HEK293 (cell line): ENCODE results near the gene WDR70.

ENCODE experiments used
- CTCF ChIA-PET: fragments of 350-600 bp; formaldehyde crosslinking; extraction: SDS; loops from one replicate; lab custom pipeline; 2021; ENCODE audit warnings: antibody characterized with exemption; lab: Yijun Ruan, JAX
- POLR2A ChIA-PET: fragments of 300-600 bp; formaldehyde crosslinking; extraction: SDS; loops from one replicate; lab custom pipeline; 2020; ENCODE audit warnings: antibody characterized with exemption, inconsistent platforms; lab: Yijun Ruan, JAX
- H3K27ac ChIP-seq: fragments of 200-500 bp; sonication (Bioruptor generic); 2 replicates; pipeline ENCODE4 v1.5.1; 2014; ENCODE audit warnings: low read depth, low read length, control low read depth, inconsistent platforms; ENCODE audit errors: extremely low read depth
- H3K36me3 ChIP-seq, 2 experiments: fragments of 200-500 bp in 1 of 2; sonication (Bioruptor generic) in 1 of 2; 1 replicate in 1 of 2; 2 replicates in 1 of 2; pipeline ENCODE4 v1.5.1; 2014 to 2017; ENCODE audit warnings: inconsistent platforms in 2 of 2, low read length in 2 of 2; ENCODE audit not compliant: control insufficient read depth in 2 of 2, insufficient read depth in 1 of 2
- H3K4me1 ChIP-seq: fragments of 200-500 bp; sonication (Bioruptor generic); 2 replicates; pipeline ENCODE4 v1.5.1; 2014; ENCODE audit warnings: mild to moderate bottlenecking, low read length, inconsistent platforms; ENCODE audit not compliant: control insufficient read depth, insufficient read depth
- H3K4me3 ChIP-seq: 2 replicates; pipeline ENCODE4 v1.5.1; 2011; ENCODE audit warnings: low read depth, mild to moderate bottlenecking, control low read depth, low read length, moderate library complexity
- H3K9me3 ChIP-seq: fragments of 200-500 bp; sonication (Bioruptor generic); 2 replicates; pipeline ENCODE4 v1.5.1; 2014; ENCODE audit warnings: low read depth, low read length, inconsistent platforms; ENCODE audit not compliant: control insufficient read depth, insufficient read depth
- KLF1 ChIP-seq: fragments of 450-650 bp; formaldehyde crosslinking; IDR thresholded peaks from 2 replicates; pipeline ENCODE4 v1.5.1; 2016; ENCODE audit warnings: missing biosample characterization, missing genetic modification characterization
- KLF7 ChIP-seq: fragments of 450-650 bp; formaldehyde crosslinking; IDR thresholded peaks from 2 replicates; pipeline ENCODE4 v1.5.1; 2016; ENCODE audit warnings: missing biosample characterization, missing genetic modification characterization, borderline replicate concordance
- OSR2 ChIP-seq: fragments of 450-650 bp; formaldehyde crosslinking; IDR thresholded peaks from 2 replicates; pipeline ENCODE4 v1.5.1; 2016; ENCODE audit warnings: missing biosample characterization, missing genetic modification characterization
- RBAK ChIP-seq: fragments of 450-650 bp; formaldehyde crosslinking; IDR thresholded peaks from 2 replicates; pipeline ENCODE4 v1.5.1; 2016; ENCODE audit warnings: missing biosample characterization, missing genetic modification characterization
- SALL2 ChIP-seq: fragments of 450-650 bp; formaldehyde crosslinking; IDR thresholded peaks from 2 replicates; pipeline ENCODE4 v1.5.0; 2017; ENCODE audit warnings: missing biosample characterization, mild to moderate bottlenecking, missing genetic modification characterization, borderline replicate concordance
- SCRT1 ChIP-seq: fragments of 450-650 bp; formaldehyde crosslinking; IDR thresholded peaks from 2 replicates; pipeline ENCODE4 v1.5.1; 2016; ENCODE audit warnings: missing biosample characterization, missing genetic modification characterization, borderline replicate concordance
- SCRT2 ChIP-seq: fragments of 450-650 bp; formaldehyde crosslinking; IDR thresholded peaks from 2 replicates; pipeline ENCODE4 v1.5.1; 2016; ENCODE audit warnings: missing biosample characterization, missing genetic modification characterization
- ZBTB21 ChIP-seq: fragments of 450-650 bp; formaldehyde crosslinking; IDR thresholded peaks from 2 replicates; pipeline ENCODE4 v1.5.1; 2017; ENCODE audit warnings: missing biosample characterization, missing genetic modification characterization
- ZBTB8A ChIP-seq: fragments of 450-650 bp; formaldehyde crosslinking; IDR thresholded peaks from 2 replicates; pipeline ENCODE4 v1.5.1; 2016; ENCODE audit warnings: missing biosample characterization, missing genetic modification characterization
- ZNF132 ChIP-seq: fragments of 450-650 bp; formaldehyde crosslinking; IDR thresholded peaks from 2 replicates; pipeline ENCODE4 v1.5.1; 2017; ENCODE audit warnings: missing biosample characterization, missing genetic modification characterization, borderline replicate concordance
- ZNF155 ChIP-seq: fragments of 450-650 bp; formaldehyde crosslinking; IDR thresholded peaks from 2 replicates; pipeline ENCODE4 v1.5.1; 2016; ENCODE audit warnings: missing biosample characterization, missing genetic modification characterization
- ZNF2 ChIP-seq: fragments of 450-650 bp; formaldehyde crosslinking; IDR thresholded peaks from 2 replicates; pipeline ENCODE4 v1.5.1; 2016; ENCODE audit warnings: missing biosample characterization, missing genetic modification characterization
- ZNF292 ChIP-seq: fragments of 450-650 bp; formaldehyde crosslinking; IDR thresholded peaks from 2 replicates; pipeline ENCODE4 v1.5.1; 2016; ENCODE audit warnings: low read depth, missing biosample characterization, missing genetic modification characterization, borderline replicate concordance
- ZNF514 ChIP-seq: fragments of 450-650 bp; formaldehyde crosslinking; IDR thresholded peaks from 2 replicates; pipeline ENCODE4 v1.5.1; 2016; ENCODE audit warnings: missing biosample characterization, missing genetic modification characterization
- ZNF610 ChIP-seq: fragments of 450-650 bp; formaldehyde crosslinking; IDR thresholded peaks from 2 replicates; pipeline ENCODE4 v1.5.1; 2016; ENCODE audit warnings: missing biosample characterization, missing genetic modification characterization, borderline replicate concordance
- ZNF621 ChIP-seq: fragments of 450-650 bp; formaldehyde crosslinking; IDR thresholded peaks from 2 replicates; pipeline ENCODE4 v1.5.1; 2017; ENCODE audit warnings: missing biosample characterization, missing genetic modification characterization
- ZNF677 ChIP-seq: fragments of 450-650 bp; IDR thresholded peaks from 2 replicates; pipeline ENCODE4 v1.5.0; 2018; ENCODE audit warnings: missing biosample characterization, mild to moderate bottlenecking, missing genetic modification characterization, moderate library complexity
- ZNF747 ChIP-seq: fragments of 450-650 bp; formaldehyde crosslinking; IDR thresholded peaks from 2 replicates; pipeline ENCODE4 v1.5.1; 2016; ENCODE audit warnings: missing biosample characterization, missing genetic modification characterization
- ZSCAN16 ChIP-seq: fragments of 450-650 bp; formaldehyde crosslinking; IDR thresholded peaks from 2 replicates; pipeline ENCODE4 v1.5.1; 2016; ENCODE audit warnings: missing biosample characterization, missing genetic modification characterization
- ZSCAN23 ChIP-seq: fragments of 450-650 bp; formaldehyde crosslinking; IDR thresholded peaks from 2 replicates; pipeline ENCODE4 v1.5.1; 2016; ENCODE audit warnings: missing biosample characterization, missing genetic modification characterization
- TF ChIP-seq, protein P1 (sequence below): fragments of 450-650 bp; formaldehyde crosslinking; IDR thresholded peaks from 2 replicates; pipeline ENCODE4 v1.5.1; 2016; ENCODE audit warnings: missing biosample characterization, missing genetic modification characterization
- TF ChIP-seq, protein P2 (sequence below): fragments of 450-650 bp; formaldehyde crosslinking; IDR thresholded peaks from 2 replicates; pipeline ENCODE4 v1.5.1; 2016; ENCODE audit warnings: missing biosample characterization, missing genetic modification characterization
- TF ChIP-seq, protein P3 (sequence below): fragments of 450-650 bp; formaldehyde crosslinking; IDR thresholded peaks from 2 replicates; pipeline ENCODE4 v1.5.1; 2017; ENCODE audit warnings: missing biosample characterization, missing genetic modification characterization
- TF ChIP-seq, protein P4 (sequence below): fragments of 450-650 bp; formaldehyde crosslinking; IDR thresholded peaks from 2 replicates; pipeline ENCODE4 v1.5.1; 2016; ENCODE audit warnings: missing biosample characterization, missing genetic modification characterization
- TF ChIP-seq, protein P5 (sequence below): fragments of 450-650 bp; formaldehyde crosslinking; conservative IDR thresholded peaks from 2 replicates; pipeline ENCODE4 v1.5.1; 2016; ENCODE audit warnings: low read depth, missing biosample characterization, missing genetic modification characterization

Gene WDR70

DNA sequence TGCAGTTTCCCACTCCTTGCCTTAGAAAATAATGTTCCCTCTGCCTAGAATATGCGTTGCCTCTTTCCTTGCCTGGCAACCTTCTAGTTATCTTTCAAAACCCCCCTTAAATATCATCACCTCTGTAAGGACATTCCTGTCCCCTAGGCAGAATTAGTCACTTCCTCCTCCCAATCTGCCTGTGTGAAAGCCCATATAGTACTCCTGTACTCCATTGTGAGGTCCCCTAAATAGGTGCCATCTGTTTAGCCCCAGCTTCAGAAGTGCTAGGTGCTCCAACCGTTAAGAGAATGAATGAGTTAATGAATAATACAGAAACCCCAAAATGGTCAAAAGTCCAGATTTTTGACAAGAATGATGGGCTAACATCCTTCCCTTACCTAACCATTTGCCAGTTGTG, 279.3 kb downstream of the WDR70 start:
- ChIA-PET POLR2A (no interaction called here), CTCF (no interaction called here)
- Histone ChIP-seq H3K27ac (no peak overlapping the region), H3K4me1 (0 out of 2 replicates have a peak, but pooled peaks cover 3% of the 10 kb centered on the region), H3K36me3 (no peaks in the 10 kb centered on the region), H3K9me3 (no peaks in the 10 kb centered on the region), H3K4me3 (no peak overlapping the region)
- TF ChIP-seq KLF7 (tag by site-specific recombination) (no peak), ZNF677 (tag by site-specific recombination) (no peak), ZSCAN16 (tag by site-specific recombination) (no peak), ZNF747 (no peak), KLF1 (tag by site-specific recombination) (no peak), RBAK (tag by site-specific recombination) (no peak), SCRT2 (tag by site-specific recombination) (no peak), SALL2 (tag by site-specific recombination) (no peak), ZNF2 (tag by site-specific recombination) (no peak), ZBTB8A (tag by site-specific recombination) (no peak), ZBTB21 (tag by site-specific recombination) (no peak), ZNF132 (tag by site-specific recombination) (no peak), ZNF514 (no peak)
- TF ChIP-seq, protein P1, sequence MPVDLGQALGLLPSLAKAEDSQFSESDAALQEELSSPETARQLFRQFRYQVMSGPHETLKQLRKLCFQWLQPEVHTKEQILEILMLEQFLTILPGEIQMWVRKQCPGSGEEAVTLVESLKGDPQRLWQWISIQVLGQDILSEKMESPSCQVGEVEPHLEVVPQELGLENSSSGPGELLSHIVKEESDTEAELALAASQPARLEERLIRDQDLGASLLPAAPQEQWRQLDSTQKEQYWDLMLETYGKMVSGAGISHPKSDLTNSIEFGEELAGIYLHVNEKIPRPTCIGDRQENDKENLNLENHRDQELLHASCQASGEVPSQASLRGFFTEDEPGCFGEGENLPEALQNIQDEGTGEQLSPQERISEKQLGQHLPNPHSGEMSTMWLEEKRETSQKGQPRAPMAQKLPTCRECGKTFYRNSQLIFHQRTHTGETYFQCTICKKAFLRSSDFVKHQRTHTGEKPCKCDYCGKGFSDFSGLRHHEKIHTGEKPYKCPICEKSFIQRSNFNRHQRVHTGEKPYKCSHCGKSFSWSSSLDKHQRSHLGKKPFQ = no peak
- TF ChIP-seq, protein P2, sequence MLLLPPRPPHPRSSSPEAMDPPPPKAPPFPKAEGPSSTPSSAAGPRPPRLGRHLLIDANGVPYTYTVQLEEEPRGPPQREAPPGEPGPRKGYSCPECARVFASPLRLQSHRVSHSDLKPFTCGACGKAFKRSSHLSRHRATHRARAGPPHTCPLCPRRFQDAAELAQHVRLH = no peak
- TF ChIP-seq, protein P3, sequence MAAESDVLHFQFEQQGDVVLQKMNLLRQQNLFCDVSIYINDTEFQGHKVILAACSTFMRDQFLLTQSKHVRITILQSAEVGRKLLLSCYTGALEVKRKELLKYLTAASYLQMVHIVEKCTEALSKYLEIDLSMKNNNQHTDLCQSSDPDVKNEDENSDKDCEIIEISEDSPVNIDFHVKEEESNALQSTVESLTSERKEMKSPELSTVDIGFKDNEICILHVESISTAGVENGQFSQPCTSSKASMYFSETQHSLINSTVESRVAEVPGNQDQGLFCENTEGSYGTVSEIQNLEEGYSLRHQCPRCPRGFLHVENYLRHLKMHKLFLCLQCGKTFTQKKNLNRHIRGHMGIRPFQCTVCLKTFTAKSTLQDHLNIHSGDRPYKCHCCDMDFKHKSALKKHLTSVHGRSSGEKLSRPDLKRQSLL (tag by site-specific recombination) = no peak
- TF ChIP-seq, protein P4, sequence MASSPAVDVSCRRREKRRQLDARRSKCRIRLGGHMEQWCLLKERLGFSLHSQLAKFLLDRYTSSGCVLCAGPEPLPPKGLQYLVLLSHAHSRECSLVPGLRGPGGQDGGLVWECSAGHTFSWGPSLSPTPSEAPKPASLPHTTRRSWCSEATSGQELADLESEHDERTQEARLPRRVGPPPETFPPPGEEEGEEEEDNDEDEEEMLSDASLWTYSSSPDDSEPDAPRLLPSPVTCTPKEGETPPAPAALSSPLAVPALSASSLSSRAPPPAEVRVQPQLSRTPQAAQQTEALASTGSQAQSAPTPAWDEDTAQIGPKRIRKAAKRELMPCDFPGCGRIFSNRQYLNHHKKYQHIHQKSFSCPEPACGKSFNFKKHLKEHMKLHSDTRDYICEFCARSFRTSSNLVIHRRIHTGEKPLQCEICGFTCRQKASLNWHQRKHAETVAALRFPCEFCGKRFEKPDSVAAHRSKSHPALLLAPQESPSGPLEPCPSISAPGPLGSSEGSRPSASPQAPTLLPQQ (tag by site-specific recombination) = no peak

DNA sequence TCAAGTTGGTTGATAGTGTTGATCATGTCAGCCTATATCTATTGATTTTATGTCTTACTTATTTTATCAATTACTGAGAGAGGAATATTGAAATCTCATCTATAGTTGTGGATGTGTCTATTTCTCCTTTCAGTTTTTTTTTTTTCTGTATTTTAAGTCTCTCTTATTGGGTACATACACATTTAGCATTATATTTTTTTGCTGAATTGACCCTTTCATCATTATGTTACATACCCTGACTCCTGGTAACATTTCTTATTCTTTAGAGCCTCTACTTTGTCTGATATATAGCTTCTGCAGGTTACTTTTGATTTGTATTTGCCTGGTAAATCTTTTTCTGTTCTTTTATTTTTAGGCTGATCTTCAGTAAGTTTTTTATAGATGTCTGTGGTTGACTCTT, 281.2 kb downstream of the WDR70 start:
- H3K27ac ChIP-seq = no peak overlapping the region
- H3K4me3 ChIP-seq = no peak overlapping the region
- H3K36me3 ChIP-seq = no peaks in the 10 kb centered on the region
- ChIA-PET CTCF (no interaction called here), POLR2A (no interaction called here)
- H3K4me1 ChIP-seq = 0 out of 2 replicates have a peak, but pooled peaks cover 3% of the 10 kb centered on the region
- H3K9me3 ChIP-seq = no peaks in the 10 kb centered on the region
- TF ChIP-seq ZNF621 (tag by site-specific recombination) = no peak
- TF ChIP-seq ZSCAN23 (tag by site-specific recombination) = no peak
- no peak for TF ChIP-seq OSR2 (tag by site-specific recombination)
- TF ChIP-seq ZNF292 (tag by site-specific recombination) = no peak
- TF ChIP-seq ZNF610 = no peak
- TF ChIP-seq ZNF155 (tag by site-specific recombination) = no peak
- TF ChIP-seq, protein P5, sequence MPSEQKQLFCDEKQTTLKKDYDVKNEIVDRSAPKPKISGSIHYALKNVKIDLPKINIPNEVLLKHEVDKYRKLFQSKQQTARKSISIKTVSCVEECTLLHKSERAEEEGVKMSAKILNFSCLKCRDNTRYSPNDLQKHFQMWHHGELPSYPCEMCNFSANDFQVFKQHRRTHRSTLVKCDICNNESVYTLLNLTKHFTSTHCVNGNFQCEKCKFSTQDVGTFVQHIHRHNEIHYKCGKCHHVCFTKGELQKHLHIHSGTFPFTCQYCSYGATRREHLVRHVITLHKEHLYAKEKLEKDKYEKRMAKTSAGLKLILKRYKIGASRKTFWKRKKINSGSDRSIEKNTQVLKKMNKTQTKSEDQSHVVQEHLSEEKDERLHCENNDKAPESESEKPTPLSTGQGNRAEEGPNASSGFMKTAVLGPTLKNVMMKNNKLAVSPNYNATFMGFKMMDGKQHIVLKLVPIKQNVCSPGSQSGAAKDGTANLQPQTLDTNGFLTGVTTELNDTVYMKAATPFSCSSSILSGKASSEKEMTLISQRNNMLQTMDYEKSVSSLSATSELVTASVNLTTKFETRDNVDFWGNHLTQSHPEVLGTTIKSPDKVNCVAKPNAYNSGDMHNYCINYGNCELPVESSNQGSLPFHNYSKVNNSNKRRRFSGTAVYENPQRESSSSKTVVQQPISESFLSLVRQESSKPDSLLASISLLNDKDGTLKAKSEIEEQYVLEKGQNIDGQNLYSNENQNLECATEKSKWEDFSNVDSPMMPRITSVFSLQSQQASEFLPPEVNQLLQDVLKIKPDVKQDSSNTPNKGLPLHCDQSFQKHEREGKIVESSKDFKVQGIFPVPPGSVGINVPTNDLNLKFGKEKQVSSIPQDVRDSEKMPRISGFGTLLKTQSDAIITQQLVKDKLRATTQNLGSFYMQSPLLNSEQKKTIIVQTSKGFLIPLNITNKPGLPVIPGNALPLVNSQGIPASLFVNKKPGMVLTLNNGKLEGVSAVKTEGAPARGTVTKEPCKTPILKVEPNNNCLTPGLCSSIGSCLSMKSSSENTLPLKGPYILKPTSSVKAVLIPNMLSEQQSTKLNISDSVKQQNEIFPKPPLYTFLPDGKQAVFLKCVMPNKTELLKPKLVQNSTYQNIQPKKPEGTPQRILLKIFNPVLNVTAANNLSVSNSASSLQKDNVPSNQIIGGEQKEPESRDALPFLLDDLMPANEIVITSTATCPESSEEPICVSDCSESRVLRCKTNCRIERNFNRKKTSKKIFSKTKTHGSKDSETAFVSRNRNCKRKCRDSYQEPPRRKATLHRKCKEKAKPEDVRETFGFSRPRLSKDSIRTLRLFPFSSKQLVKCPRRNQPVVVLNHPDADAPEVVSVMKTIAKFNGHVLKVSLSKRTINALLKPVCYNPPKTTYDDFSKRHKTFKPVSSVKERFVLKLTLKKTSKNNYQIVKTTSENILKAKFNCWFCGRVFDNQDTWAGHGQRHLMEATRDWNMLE = no peak
- no peak for TF ChIP-seq SCRT1 (tag by site-specific recombination)
